HCT116 (cell line): ENCODE measurements around the gene OPALIN. TPM values are rescaled to one million over a fixed set of nuclear protein-coding genes. Genes with fewer than 3 reads are reported as not detected.

ENCODE experiments used
- ATAC-seq: fragments of 200-7000 bp; cut with Tn5 transposase; 2 replicates; pipeline ENCODE4 v1.9.1; 2020; ENCODE audit warnings: mild to moderate bottlenecking, moderate library complexity
- BruUV-seq: library from RNA; stranded (reverse); fragments of 400-500 nt; replicated peaks from 2 replicates; lab custom pipeline; 2021; lab: Mats Ljungman, UMichigan
- CTCF ChIA-PET: fragments of 300-600 bp; sonication (Branson Sonifier 250); formaldehyde crosslinking; loops from one replicate; lab custom pipeline; 2021; ENCODE audit warnings: antibody characterized with exemption; lab: Charles Lee
- POLR2A ChIA-PET: fragments of 300-600, 350-600 bp; sonication (Branson Sonifier 250); formaldehyde crosslinking; loops from one replicate; lab custom pipeline; 2021; ENCODE audit warnings: antibody characterized with exemption; lab: Charles Lee
- RAD21 ChIA-PET, 2 experiments: fragments of 300-600 bp; sonication (Branson Sonifier 250); formaldehyde crosslinking; loops; one replicate each; lab custom pipeline; 2023; ENCODE audit warnings: low total read pairs in 2 of 2; ENCODE audit not compliant: uncharacterized antibody in 2 of 2, unreplicated experiment in 2 of 2, low non-redundant PET in 1 of 2; lab: Charles Lee
- DNase-seq: peaks from one replicate; pipeline ENCODE4 v3.0.0-alpha.2; 2010; ENCODE audit warnings: low read depth, low spot score
- H2AFZ ChIP-seq: fragments of 200-600 bp; shearing (Covaris generic), sonication (generic); 2 replicates; pipeline ENCODE4 v1.6.1; 2017; ENCODE audit warnings: low read depth, mixed run types, mixed read lengths, antibody characterized with exemption, low read length; ENCODE audit not compliant: poor library complexity, severe bottlenecking
- H3K27ac ChIP-seq: 2 replicates; pipeline ENCODE4 v1.5.1; 2012; ENCODE audit warnings: low read depth, low read length
- H3K27me3 ChIP-seq: fragments of 200-600 bp; sonication (generic); 2 replicates; pipeline ENCODE4 v1.6.1; 2016; ENCODE audit warnings: mixed run types, low read length, mixed read lengths; ENCODE audit not compliant: insufficient read depth
- H3K36me3 ChIP-seq, 2 experiments: fragments of 200-500 bp in 1 of 2; fragments of 200-600 bp in 1 of 2; sonication (Bioruptor generic) in 1 of 2; sonication (generic) in 1 of 2; 2 replicates each; pipeline versions ENCODE4 v1.5.1 to v1.6.1; 2014 to 2016; ENCODE audit warnings: low read length in 2 of 2, inconsistent platforms in 1 of 2, mixed read lengths in 1 of 2, mixed run types in 1 of 2; ENCODE audit not compliant: insufficient read depth in 2 of 2, control insufficient read depth in 1 of 2
- H3K4me1 ChIP-seq, 2 experiments: fragments of 200-600 bp in 1 of 2; sonication (generic) in 1 of 2; 2 replicates each; pipeline versions ENCODE4 v1.5.1 to v1.6.1; 2012 to 2017; ENCODE audit warnings: low read length in 2 of 2, inconsistent platforms in 1 of 2, mild to moderate bottlenecking in 1 of 2, mixed read lengths in 1 of 2, mixed run types in 1 of 2, moderate library complexity in 1 of 2; ENCODE audit not compliant: insufficient read depth in 2 of 2, control insufficient read depth in 1 of 2
- H3K4me2 ChIP-seq: fragments of 200-600 bp; sonication (generic); 2 replicates; pipeline ENCODE4 v1.6.1; 2017; ENCODE audit warnings: mixed run types, low read length, mixed read lengths
- H3K4me3 ChIP-seq, 2 experiments: fragments of 200-600 bp in 1 of 2; sonication (generic) in 1 of 2; replicated peaks in 1 of 2; 2 replicates each; pipeline ENCODE4 v1.5.1; 2011 to 2016; ENCODE audit warnings: low read length in 2 of 2, control low read depth in 1 of 2, low read depth in 1 of 2, mild to moderate bottlenecking in 1 of 2, mixed read lengths in 1 of 2, mixed run types in 1 of 2
- H3K79me2 ChIP-seq: fragments of 200-600 bp; sonication (generic); 2 replicates; pipeline ENCODE4 v1.6.1; 2017; ENCODE audit warnings: mild to moderate bottlenecking, mixed run types, low read length, moderate library complexity, mixed read lengths; ENCODE audit not compliant: insufficient read depth
- H3K9ac ChIP-seq: fragments of 200-600 bp; sonication (generic); 2 replicates; pipeline ENCODE4 v1.6.1; 2016; ENCODE audit warnings: low read length, mixed read lengths
- H3K9me2 ChIP-seq: fragments of 200-600 bp; sonication (generic), shearing (Covaris generic); 2 replicates; pipeline ENCODE4 v1.6.1; 2017; ENCODE audit warnings: mixed run types, mild to moderate bottlenecking, moderate library complexity; ENCODE audit not compliant: insufficient read depth
- H3K9me3 ChIP-seq, 2 experiments: fragments of 200-500 bp in 1 of 2; fragments of 200-600 bp in 1 of 2; sonication (Bioruptor generic) in 1 of 2; sonication (generic) in 1 of 2; 2 replicates each; pipeline ENCODE4 v1.6.1; 2014 to 2017; ENCODE audit warnings: low read length in 2 of 2, mixed read lengths in 2 of 2, inconsistent platforms in 1 of 2, low read depth in 1 of 2, mild to moderate bottlenecking in 1 of 2, mixed run types in 1 of 2, moderate library complexity in 1 of 2; ENCODE audit not compliant: control insufficient read depth in 1 of 2, insufficient read depth in 1 of 2
- H4K20me1 ChIP-seq: fragments of 200-600 bp; sonication (generic), shearing (Covaris generic); 2 replicates; pipeline ENCODE4 v1.6.1; 2017; ENCODE audit warnings: mixed run types, mild to moderate bottlenecking, moderate library complexity; ENCODE audit not compliant: insufficient read depth
- CBX3 ChIP-seq: IDR thresholded peaks from 2 replicates; pipeline ENCODE4 v1.6.1; 2012; ENCODE audit warnings: low read depth
- CEBPB ChIP-seq: IDR thresholded peaks from 2 replicates; pipeline ENCODE4 v1.6.1; 2012; ENCODE audit warnings: low read depth
- EGR1 ChIP-seq: IDR thresholded peaks from 2 replicates; pipeline ENCODE4 v1.6.1; 2012; ENCODE audit warnings: low read depth
- EZH2 ChIP-seq: fragments of 200-600 bp; sonication (generic); IDR thresholded peaks from 2 replicates; pipeline ENCODE4 v1.6.1; 2017; ENCODE audit warnings: antibody characterized with exemption, mixed run types
- MAX ChIP-seq: IDR thresholded peaks from 2 replicates; pipeline ENCODE4 v1.6.1; 2012
- POLR2A ChIP-seq: IDR thresholded peaks from 2 replicates; pipeline ENCODE4 v1.7.0; 2011; ENCODE audit warnings: borderline replicate concordance; ENCODE audit not compliant: insufficient read depth, insufficient read length; ENCODE audit errors: extremely low read depth
- REST ChIP-seq: IDR thresholded peaks from 2 replicates; pipeline ENCODE4 v1.6.1; 2012; ENCODE audit warnings: low read depth
- SP1 ChIP-seq: IDR thresholded peaks from 2 replicates; pipeline ENCODE4 v1.6.1; 2012; ENCODE audit warnings: low read depth
- SRF ChIP-seq: IDR thresholded peaks from 2 replicates; pipeline ENCODE4 v1.6.1; 2012; ENCODE audit warnings: low read depth
- TCF7L2 ChIP-seq: IDR thresholded peaks from 2 replicates; pipeline ENCODE4 v1.7.0; 2011; ENCODE audit warnings: borderline replicate concordance, inconsistent platforms; ENCODE audit not compliant: insufficient read depth, insufficient read length; ENCODE audit errors: extremely low read depth
- YY1 ChIP-seq: IDR thresholded peaks from 2 replicates; pipeline ENCODE4 v1.6.1; 2011; ENCODE audit warnings: low read length, low read depth, moderate library complexity, mild to moderate bottlenecking; ENCODE audit not compliant: insufficient replicate concordance; ENCODE audit errors: extremely low read depth
- intact Hi-C: fragments of 100-400 bp; cut with micrococcal nuclease; formaldehyde crosslinking; loops from 2 replicates; pipeline ENCODE4 v1.10.0; 2022
- total RNA-seq: library from RNA; stranded (reverse); gene quantifications from one replicate; pipeline ENCODE4 v1.2.1, GENCODE V29; 2021; ENCODE audit not compliant: unreplicated experiment
- TF ChIP-seq, protein P1 (sequence below): IDR thresholded peaks from 2 replicates; pipeline ENCODE4 v1.6.1; 2012

The OPALIN gene
- total RNA-seq, 1 experiment from 2014 or later: not detected

DNA sequence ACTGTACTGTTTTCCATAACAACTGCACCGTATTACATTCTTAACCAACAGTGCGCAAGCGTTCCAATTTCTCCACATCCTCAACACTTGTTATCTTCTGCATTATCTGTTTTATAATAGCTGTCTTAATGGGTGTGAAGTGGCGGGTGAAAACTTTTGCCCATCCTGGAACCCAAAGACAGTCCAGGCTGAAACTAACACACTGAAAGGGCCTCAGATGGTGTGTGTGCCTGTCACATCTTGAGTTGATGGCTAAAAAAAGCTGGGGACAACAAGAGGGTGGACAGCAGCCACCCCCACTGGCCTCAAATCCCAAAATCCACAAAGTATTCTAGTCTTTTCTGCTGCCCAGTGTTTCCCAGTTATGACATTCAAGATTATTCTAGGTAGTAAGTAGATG, 19.4 kb downstream of the OPALIN start:
- Histone ChIP-seq H3K36me3 (no peaks in the 10 kb centered on the region), H3K4me1 (no peaks in the 10 kb centered on the region), H3K4me2 (no peak overlapping the region), H4K20me1 (no peaks in the 10 kb centered on the region), H3K79me2 (no peaks in the 10 kb centered on the region), H3K27ac (no peak overlapping the region), H2AFZ (no peak overlapping the region), H3K9me2 (no peaks in the 10 kb centered on the region), H3K4me3 (no peak overlapping the region), H3K9ac (no peak overlapping the region), H3K27me3 (no peaks in the 10 kb centered on the region), H3K9me3 (no peaks in the 10 kb centered on the region)
- TF ChIP-seq, protein P1, sequence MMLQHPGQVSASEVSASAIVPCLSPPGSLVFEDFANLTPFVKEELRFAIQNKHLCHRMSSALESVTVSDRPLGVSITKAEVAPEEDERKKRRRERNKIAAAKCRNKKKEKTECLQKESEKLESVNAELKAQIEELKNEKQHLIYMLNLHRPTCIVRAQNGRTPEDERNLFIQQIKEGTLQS: no peak
- TF ChIP-seq MAX: no peak
- no peak for TF ChIP-seq EGR1
- no peak for TF ChIP-seq EZH2
- no peak for TF ChIP-seq REST
- TF ChIP-seq POLR2A: no peak
- no peak for TF ChIP-seq TCF7L2
- no peak for TF ChIP-seq SRF
- TF ChIP-seq YY1: no peak
- no peak for TF ChIP-seq SP1
- no peak for TF ChIP-seq CEBPB
- TF ChIP-seq CBX3: no peak
- intact Hi-C loops: no loop called here
- ChIA-PET POLR2A (no interaction called here), RAD21 (no interaction called here), CTCF (interaction anchor here (0.8 to 1.4 kb wide), 3 partner anchors 322 to 645 kb away, joined by 3 to 4 read pairs (median 3); partner anchors contain the start of gene TCTN3)
- DNase-seq: no peak
- no peak for ATAC-seq
- BruUV-seq: no TSS peak
